Measurements from ENCODE around the gene METTL22.

The METTL22 gene

DNA sequence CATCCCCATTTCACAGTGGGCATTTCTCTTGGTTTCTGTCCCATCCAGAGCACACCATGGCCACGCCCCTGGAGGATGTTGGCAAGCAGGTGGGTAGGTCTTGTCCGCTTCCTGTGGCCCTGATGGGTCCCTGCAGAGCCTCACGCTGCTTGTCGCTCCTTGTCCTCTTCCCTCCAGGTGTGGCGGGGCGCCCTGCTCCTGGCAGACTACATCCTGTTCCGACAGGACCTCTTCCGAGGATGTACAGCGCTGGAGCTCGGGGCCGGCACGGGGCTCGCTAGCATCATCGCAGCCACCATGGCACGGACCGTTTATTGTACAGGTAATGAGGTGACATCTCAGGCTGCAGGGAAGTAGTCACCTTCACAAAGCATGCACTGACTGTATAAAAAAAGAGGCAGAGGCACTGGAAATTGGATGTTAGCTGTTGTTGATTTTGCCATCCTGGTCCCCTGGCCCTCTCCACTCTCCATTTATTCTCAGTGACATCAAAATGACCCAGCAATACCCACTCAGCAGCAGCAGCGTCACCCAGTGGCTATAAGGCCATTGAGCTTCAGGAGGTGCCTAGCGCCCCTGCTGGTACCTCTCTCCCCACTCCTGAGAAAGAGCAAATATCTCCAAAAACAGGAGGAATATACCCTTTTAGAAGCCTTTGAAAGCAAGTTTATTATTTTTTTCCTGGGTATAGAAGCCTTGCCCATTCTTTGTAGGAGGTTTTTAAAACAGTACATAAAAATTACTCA lies 13.7 kb downstream of the METTL22 start:
- no peak for DNase-seq

GRCh38 chr16:8639694-8640093 lies 18.2 kb downstream of the METTL22 start:
- DNase-seq = no peak

DNA sequence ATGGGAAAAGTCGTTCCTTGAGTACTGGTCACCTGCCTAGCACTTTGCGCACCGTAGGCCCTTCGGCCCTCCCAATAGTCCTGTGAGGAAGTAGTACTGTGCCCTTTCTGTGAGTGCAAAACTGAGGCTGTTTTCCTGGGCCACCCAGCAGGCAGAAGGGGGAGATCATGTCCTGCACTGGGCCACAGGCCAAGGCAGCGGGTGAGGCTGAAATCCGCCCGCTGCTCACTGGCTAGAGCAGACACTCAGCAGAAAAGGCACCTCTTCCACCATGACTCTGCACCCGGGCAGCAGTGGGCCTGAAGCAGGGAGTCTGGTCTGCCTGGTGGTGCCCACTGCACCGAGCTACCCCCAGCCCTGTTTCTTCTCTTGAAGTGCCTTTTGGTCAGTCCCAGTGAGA lies 20.2 kb downstream of the METTL22 start:
- no peak for DNase-seq

GRCh38 chr16:8642146-8642545 lies 20.6 kb downstream of the METTL22 start:
- no peak for DNase-seq

GRCh38 chr16:8644211-8645140 lies 23.0 kb downstream of the METTL22 start:
- DNase-seq = peak; percentile 5

DNA sequence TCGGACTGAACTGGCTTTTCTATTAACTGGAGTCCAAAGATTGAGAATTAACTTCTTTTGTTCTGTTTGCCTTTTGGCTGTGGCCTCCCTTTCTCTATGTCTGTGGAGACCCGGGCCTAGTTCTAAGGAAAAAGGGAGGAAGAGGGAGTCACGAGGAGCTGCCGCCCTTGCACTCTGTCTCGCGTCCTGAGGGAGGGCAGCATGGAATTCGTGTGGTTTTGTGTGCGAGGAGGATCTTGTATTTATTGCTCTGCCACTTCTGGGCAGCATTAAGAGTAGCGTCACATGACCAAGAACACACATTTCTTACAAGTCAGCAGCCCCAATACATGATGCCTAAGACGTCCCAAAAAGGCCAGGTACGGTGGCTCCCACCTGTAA lies 23.6 kb downstream of the METTL22 start:
- DNase-seq = no peak

DNA sequence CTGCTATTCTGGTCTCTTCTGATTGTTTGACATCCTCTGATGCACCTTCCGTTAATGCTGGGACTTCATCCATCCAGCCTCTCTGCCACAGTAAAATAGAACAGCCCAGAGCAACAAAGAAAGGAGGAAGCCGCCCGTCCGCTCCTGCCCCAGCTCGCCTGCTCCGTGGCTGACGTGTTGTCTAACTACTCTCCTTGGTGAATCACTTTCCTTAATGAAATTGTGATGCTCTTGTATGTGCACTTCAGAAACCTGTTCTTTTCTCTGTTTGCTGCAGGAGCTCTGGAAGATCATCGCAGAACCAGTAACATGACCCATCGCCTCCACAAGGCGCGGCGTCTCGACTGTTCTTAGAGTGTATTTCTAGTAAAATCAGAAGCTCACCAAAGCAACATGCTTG lies 24.3 kb downstream of the METTL22 start:
- DNase-seq = no peak

DNA sequence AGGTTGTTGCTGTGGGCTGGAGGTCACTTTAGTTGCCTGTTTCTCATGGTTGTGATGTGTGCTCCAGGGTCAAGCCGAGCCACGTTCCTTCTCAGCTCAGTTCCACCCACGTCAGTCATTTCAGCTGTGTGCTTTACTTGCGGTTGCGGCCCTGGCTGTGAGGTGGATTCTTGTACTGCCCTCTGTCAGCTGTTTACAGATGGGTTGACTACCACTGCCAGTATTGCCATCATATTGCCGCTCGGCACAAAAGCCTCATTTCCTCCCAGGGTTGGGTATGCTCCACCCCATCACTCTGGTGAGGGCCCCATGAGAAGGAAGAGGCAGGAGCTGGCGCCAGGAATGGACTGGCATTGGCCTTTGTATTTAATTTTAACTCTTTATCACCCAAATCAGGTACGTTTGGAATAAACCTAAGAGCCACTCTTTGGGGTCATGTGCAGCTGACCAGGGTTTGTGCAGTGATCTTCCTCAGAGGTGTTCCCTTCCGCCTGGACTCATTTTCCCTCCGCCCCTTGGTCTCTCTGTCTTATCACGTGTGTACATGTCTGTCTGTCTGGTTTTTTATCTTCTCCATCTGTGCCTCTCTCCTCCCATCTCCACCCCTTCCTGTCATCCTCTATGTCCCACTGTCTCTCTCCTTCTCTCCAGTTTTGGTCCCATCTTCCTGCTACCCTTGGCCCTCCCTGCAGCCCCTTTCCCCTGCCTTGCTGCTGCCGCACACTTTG lies 25.0 kb downstream of the METTL22 start:
- DNase-seq = no peak

- DNase-seq = no peak
Observed at GRCh38 chr16:8647721-8648318, 26.3 kb downstream of the METTL22 start.

DNA sequence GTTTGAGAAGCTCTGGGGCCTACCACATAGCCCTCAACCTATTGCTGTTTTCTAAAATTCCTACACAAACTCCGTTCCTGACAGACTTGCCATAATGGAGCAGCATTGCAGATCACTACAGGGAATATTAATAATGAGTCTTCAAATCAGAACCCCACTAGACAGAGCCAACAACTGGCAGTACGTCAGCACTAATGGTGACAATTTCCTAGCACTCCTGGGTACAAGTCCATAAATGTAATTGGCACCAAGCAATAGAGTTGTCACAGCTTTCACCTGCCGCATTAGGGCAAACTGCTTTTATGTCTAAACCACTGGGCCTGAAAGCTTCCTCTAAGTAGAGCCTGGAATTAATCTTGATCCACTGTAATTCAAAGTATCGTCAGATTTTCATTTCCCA lies 27.4 kb downstream of the METTL22 start:
- no peak for DNase-seq

DNA sequence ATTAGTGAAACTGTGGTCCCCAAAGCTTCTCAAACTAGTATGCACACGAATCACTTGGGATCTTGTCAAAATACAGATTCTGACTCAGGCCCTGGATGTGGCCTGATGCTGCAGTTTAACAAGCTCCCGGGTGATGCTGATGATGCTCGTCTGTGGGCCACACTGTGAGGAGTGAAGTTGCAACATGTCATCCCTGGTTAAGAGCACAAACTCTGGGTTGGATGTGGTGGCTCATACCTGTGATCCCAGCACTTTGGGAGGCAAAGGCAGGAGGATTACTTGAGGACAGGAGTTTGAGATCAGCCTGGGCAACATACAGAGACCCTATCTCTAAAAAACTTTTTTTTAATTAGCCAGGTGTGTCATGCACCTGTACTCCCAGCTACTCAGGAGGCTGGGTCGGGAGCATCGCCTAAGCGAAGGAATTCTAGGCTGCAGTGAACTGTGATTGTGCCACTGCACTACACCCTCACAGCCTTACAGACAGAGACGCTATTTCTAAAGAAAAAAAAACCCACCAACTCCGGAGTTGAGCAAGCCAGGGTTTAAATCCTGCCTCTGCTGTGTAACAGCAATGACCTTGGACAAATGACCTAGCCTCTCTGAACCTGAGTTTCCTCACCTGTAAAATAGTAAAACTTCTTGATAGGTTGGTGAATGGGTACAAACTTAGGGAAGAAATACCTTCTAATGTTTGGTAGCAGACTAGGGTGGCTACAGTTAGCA lies 28.5 kb downstream of the METTL22 start:
- DNase-seq = no peak

DNA sequence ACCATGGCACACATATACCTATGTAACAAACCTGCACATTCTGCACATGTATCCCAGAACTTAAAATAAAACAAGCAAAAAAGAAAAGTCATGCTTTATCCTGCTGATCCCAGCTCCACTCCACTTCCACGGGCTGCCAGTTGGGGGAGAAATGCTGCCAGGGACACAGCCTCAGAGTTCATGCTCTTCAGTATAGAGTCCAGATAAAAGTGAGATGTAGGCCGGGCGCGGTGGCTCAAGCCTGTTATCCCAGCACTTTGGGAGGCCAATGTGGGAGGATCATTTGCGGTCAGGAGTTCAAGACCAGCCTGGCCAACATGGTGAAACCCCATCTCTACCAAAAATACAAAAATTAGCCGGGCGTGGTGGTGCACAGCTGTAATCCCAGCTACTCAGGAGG lies 30.5 kb downstream of the METTL22 start:
- DNase-seq = peak; percentile 9

DNA sequence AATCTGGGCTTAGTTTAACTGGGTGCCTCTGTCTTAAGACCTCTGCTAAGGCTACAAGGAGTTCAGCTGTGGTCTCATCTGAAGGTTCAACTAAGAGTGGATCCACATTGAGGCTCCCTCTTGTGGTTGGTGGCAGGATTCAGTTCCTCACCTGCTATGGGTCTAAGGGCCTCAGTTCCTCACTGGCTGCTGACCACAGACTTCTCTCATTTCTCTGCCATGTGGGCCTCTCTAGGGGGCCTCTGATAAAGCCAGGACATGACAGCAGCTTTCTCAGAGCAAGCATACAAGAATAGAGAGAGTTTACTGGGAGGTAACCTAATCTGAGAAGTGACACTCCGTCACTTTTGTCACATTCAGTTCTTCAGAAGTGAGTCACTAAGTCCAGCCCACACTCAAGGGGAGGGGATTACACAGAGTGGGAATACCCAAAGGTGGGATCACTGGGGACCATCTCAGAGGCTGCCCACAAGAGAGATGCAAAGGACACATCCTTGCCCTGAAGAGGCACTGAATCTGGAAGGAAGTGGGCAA lies 33.8 kb downstream of the METTL22 start:
- peak; percentile 55 for DNase-seq

DNA sequence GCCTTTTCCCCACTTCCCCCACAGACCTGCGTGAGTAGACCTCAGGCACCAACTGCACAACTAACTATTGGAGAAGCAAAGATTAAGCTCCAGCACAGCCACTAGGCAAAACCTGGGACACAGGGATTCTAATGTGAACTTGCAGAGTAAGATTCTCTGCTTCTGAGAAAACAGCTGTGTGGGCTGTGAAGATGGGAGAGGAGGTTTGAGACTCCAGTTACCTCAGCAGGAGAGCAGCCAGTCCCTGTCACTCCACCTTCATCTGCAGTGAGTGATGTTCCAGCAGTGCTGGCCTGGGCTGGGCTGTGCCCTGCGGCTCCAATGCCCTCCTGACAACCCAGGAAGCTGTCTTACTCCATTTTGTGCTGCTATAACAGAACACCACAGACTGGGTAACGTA lies 34.9 kb downstream of the METTL22 start:
- DNase-seq = no peak

GRCh38 chr16:8660841-8661301 lies 39.4 kb downstream of the METTL22 start:
- peak; percentile 70 for DNase-seq

DNA sequence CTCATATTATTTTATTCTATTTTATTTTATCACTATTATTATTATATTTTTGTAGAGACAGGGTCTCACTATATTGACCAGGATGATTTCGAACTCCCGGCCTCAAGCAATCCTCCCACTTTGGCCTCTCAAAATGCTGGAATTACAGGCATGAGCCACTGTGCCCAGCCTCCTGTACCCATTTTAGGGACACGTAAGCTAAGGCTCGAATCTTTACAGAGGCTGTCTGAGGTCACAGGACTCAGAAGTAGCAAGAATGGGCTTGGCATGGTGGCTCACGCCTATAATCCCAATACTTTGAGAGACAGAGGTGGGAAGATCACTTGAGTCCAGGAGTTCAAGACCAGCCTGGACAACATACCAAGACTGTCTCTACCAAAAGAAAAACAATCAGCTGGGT lies 40.2 kb downstream of the METTL22 start:
- DNase-seq = no peak

- no peak for DNase-seq
Observed at GRCh38 chr16:8663192-8664089, 41.9 kb downstream of the METTL22 start.

GRCh38 chr16:8665529-8665928 lies 44.0 kb downstream of the METTL22 start:
- no peak for DNase-seq

DNA sequence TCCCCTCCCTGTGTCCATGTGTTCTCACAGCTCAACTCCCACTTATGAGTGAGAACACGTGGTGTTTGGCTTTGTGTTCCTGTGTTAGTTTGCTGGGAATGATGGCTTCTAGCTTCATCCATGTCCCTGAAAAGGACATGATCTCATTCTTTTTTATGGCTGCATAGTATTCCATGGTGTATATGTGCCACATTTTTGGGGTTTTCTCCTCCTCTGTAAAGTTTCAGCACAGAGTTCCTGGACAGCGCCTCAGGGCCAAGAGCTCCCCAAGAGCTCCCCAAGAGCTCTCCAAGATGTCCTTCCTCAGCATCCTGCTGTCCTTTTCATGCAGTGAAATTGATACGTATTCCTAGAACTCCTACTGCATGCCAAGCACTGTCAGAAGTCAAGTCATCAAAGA lies 46.0 kb downstream of the METTL22 start:
- no peak for DNase-seq

DNA sequence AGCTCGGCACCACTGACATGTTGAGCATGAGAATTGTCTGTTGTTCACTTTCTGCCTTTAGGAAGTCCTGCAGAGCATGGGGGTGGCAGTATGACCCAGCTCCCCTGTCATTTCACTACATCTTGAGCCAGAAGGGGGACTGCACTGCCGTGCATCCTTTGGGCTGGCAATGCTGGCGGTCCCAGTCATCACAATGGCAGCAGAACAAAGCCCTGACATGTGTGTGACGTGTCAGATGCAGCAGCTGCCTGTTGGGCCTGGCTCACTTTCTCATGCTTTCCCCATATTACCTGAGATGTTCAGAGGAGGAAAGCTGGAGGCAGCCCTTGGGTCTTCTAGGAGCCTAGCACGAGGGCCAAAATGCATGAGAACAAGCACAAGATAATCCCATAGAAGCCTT lies 46.6 kb downstream of the METTL22 start:
- DNase-seq = no peak

DNA sequence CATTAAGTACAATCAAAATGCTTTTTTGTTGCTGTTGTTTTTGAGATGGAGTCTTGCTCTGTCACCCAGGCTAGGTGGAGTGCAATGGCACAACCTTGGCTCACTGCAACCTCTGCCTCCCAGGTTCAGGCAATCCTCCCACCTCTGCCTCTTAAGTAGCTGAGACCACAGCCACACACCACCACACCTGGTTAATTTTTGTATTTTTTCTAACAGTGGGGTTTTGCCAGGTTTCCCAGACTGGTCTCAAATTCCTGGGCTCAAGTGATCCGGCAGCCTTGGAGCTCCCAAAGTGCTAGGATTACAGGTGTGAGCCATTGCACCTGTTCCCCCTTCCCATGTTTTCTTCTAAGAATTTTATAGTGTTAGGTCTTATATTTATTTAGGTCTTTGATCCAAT lies 48.0 kb downstream of the METTL22 start:
- DNase-seq = no peak

All from stimulated activated CD4-positive, alpha-beta T cell treated with anti-CD3 and anti-CD28 coated beads, Interleukin-15, amount 100 ng/mL, for 24 hours (primary cell).